ENCODE results near the gene MOSMO.
"Not testable (repeated sequence)": the region's sequence is repeated elsewhere in the genome, so short reads cannot be mapped to it uniquely, and the experiment has no call there.

The MOSMO gene

GRCh38 chr16:22004341-22004740 lies 3.6 kb upstream of the MOSMO start:
- DNase-seq, result no peak

GRCh38 chr16:22005746-22006145 lies 2.2 kb upstream of the MOSMO start:
- no peak for DNase-seq

DNA sequence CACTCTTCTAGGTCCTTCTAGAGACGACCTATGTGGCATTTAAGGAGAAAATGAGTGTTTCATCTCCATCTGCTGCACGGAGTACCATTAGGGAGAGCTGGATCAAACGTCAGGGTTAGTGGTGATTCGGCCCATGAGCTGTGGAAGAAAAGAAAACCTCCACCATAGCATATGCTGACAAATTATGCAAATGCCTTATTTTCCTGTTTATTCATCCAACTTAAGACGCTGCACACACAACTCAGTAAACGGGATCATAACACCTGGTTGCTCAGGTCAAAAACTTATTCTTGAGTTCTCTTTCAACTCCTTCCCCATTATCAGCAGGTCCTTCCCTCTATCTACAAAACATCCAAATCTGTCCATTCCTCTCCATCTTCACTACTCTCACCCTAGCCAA lies 1.3 kb upstream of the MOSMO start:
- no peak for DNase-seq

DNA sequence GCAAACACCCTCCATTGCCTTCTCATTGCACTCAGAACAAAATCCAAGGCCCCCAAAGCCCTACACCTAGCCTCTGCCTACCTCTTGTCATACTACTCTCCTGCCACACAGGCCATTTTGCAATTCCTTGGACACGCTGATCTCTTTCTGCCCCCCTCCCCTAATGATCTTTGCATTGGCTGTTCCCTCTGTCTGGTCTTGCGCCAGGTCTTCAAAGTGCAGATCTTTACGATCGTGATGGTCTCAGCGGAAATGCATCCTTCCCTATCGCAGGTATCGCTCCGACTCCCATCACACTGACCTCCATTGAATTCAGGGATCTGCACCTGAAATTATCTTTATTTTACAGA lies 777 bp upstream of the MOSMO start:
- DNase-seq, result no peak

DNA sequence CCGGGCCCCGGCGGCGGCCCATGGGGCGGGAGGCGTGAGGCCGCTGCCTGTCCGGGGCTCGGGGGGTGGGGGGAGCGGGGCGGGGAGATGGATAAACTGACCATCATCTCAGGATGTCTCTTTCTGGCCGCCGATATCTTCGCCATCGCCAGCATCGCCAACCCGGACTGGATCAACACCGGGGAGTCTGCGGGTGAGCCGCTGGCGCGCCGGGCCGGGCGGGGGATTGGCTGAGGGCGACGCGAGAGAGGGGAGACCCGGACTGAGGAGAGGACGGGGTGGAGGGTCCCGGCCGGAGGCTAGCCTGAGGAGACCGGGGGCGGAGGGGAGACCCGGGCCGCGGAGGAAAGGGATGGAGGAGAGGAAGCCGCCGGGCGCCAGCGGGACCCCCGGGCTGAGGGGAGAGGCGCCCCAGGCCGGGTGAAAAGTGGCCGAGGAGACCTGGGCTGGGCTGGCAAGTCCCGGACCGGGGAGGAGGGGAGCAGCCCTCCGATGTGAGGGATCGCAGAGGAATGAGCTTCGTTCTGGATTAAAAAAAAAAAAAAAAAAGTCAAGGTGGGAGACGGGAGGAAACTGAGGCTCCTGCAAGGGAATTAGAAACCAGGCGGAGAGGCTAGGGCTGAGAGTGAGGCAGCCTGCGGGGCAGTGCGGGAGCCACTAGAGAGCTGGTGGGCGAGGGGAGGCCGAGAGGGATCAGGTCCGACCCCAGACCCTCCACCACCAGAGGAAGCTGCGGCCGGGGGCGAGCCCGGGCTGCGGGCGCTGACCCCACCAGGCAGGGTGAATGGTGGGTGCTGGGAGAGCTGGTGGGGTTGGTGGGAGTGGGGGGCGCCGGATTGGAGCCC lies 526 bp downstream of the MOSMO start:
- peak; percentile 35 for DNase-seq

DNA sequence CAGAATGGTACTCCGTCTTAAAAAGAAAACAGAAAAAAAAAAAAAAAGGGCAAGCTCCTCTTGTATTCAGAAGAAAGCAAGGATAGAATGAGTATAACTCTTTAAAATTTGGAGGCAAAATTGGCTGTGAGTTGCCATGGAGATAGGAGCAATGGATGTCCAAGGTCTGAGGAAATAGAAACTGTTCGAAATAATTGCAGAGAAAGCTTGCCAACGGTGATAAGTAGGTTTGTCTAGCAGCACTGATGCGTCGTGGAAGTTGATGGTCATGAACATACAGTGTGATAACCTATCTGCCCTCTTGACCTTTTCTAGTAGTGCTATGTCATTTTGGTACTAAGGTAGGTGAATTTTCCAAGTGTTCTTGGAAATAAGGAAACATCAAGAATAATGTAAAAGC lies 3.0 kb downstream of the MOSMO start:
- DNase-seq, result no peak

- DNase-seq, result no peak
These were observed 4.3 kb downstream of the MOSMO start for GRCh38 chr16:22012241-22012640.

- DNase-seq, result no peak
These were observed 5.6 kb downstream of the MOSMO start for GRCh38 chr16:22013486-22013885.

- DNase-seq, result no peak
These were observed 6.5 kb downstream of the MOSMO start for GRCh38 chr16:22014271-22014873.

- no peak for DNase-seq
These were observed 9.0 kb downstream of the MOSMO start for GRCh38 chr16:22016927-22017326.

DNA sequence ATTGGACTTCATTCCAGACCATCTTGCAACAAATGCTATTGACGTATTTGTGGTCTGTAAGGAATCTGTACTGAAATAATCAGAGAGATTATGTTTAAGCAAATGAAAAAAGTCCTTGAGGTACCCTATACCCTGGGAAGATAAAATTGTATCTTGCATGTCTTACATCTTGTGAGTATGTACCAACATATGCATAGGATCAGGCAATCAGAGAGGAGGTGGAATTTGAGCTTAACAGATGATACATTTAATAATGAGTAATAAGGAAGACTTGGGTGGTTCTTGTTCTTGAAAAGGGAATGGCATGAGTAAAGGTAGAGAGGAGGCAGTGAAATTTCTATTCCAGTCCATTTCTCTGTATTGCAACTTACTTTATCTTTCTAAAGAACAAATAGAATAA lies 10.6 kb downstream of the MOSMO start:
- no peak for DNase-seq

DNA sequence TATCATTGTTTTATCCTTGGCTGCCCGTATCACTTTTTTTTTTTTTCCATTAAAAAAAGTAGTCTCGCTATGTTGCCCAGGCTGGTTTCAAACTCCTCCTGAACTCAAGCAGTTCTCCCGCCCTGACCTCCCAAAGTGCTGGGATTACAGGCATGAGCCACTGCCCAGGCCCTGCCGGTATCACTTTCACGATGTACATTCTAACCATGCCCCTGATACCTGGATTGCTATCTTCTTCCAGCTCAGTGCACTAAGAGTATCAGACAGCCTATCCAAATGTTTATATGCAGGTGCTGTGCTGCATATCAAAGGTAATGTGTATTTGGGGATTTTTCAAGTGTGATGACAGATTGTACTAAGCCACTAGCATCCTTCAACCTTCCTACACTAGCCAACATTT lies 14.2 kb downstream of the MOSMO start:
- DNase-seq, result no peak

DNA sequence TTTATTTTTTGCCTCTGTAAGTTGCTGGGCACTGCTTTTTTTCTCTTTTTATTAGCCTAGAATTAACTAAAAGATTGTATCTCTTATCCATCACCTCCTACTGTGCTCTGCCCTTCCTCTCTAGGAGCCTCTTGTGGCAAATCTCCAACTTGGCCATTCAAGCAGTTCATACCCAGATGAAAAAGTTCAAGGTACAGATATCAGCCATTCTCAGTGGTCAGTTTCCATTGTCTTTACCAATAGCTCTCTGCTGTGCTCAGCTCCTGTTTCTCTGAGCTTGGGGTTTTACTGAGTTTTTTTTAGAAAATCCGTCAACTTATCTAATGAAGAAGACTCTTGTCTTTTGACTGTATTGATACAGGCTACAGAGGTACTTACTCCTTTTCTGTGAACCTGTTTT lies 15.6 kb downstream of the MOSMO start:
- peak; percentile 33 for DNase-seq

- not testable (repeated sequence) for DNase-seq
These were observed 16.9 kb downstream of the MOSMO start for GRCh38 chr16:22024785-22025184.

DNA sequence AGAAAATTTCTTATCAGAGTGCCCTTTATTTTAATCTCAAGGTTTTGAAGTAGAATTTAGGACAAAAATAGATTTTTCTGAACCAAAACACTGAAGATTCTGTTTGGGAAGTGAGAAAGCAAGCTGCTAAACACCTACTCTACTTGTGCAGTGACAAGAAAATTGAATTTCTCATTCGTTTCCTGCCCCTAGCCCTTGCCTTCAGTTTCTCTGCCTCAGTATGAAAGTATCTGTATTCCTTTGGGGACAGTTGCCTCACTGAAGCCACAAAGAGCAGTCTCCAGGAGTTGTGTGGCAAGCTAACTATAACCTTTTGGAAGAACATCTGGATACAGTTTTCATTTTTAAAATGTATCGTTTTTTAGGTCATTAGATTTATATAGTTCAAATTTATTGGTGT lies 19.7 kb downstream of the MOSMO start:
- DNase-seq, result no peak

DNA sequence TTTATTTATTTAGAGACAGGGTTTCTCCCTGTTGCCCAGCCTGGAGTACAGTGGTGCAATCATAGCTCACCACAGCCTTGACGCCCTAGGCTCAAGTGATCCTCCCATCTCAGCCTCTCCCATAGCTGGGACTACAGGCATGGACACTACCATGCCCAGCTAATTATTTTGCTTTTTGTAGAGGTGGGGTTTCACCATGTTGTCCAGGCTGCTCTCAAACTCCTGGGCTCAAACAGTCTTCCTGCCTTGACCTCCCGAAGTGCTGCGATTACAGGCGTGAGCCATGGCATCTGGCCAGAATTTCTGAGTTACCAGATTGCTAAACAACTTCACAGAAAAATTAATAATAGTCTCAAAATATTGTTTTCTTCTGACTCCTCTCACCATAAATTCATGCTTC lies 21.7 kb downstream of the MOSMO start:
- no peak for DNase-seq

DNA sequence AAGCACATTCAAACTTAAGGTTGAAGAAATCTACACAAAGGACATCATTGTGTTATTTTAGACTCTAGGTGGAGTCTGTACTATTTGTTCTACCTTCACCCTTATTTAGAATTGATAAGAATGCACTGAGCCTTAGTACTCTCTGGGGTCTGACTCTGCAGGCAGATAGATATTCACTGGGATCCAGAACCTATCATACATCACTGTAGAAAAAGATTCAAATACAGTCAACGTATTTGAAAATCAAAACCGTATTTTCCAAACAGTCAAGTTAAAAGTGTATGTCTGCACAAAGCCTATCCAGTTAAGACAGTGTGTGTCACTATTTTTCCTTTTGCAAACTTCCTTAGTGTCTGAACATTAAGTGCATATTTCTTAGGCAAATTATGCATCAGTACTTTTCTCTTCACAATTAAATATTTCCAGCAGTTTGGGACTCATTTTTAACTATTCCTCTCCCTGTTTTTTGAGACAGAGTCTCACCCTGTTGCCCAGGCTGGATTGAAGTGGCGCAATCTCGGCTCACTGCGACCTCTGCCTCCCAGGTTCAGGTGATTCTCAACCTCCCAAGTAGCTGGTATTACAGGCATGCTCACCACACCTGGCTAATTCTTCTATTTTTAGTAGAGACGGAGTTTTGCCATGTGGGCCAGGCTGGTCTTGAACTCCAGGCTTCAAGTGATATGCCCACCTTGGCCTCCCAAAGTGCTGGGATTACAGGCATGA lies 22.3 kb downstream of the MOSMO start:
- DNase-seq, result no peak

DNA sequence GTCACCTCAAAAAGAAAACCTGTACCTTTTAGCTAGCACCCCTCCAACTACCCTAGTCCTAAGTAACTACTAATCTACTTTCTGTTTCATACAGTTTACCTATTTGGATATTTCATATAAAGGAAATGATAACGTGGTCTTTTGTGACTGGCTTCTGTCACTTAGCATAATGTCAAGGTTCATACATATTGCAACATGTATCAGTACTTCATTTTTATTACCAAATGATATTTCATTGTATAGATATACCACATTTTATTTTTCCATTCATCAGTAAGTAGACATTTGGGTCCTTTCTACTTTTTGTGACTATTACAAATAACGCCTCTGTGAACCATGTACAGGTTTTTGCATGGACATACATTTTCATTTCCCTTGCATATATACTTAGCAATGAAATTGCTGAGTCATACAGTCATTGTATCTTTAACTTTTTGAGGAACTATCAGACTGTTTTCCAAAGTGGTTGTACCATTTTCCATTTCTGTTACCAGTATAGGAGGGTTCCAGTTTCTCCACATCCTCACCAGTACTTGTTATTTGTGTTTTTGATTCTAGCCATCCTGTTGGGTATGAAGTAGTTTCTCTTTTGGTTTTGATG lies 23.7 kb downstream of the MOSMO start:
- DNase-seq, result peak; percentile 48

GRCh38 chr16:22034503-22034902 lies 26.6 kb downstream of the MOSMO start:
- DNase-seq, result no peak

- peak; percentile 52 for DNase-seq
These were observed 27.2 kb downstream of the MOSMO start for GRCh38 chr16:22035153-22035552.

GRCh38 chr16:22043882-22044281 lies 36.0 kb downstream of the MOSMO start:
- DNase-seq, result not testable (repeated sequence)

GRCh38 chr16:22045888-22046287 lies 38.0 kb downstream of the MOSMO start:
- DNase-seq, result not testable (repeated sequence)

DNA sequence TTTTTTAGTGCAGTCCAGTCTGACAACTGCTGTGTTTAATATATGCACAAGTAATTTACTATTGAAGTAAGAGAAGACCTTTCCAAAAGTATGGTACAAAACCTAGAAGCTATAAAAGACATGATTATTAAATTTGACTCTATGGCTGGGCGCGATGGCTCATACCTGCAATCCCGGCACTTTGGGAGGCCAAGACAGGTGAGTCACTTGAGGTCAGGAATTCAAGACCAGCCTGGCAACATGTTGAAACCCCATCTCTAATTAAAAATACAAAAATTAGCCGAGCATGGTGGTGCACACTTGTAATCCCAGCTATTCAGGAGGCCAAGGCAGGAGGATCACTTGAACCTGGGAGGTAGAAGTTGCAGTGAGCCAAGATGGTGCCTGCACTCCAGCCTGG lies 43.1 kb downstream of the MOSMO start:
- DNase-seq, result no peak

GRCh38 chr16:22052980-22053379 lies 45.1 kb downstream of the MOSMO start:
- peak; percentile 83 for DNase-seq
